ENCODE results near the gene CSTF2. TPM values are rescaled to one million over a fixed set of nuclear protein-coding genes. Genes with fewer than 3 reads are reported as not detected.

CSTF2 gene
- total and polyA plus RNA-seq, 8 donors = 1.6 to 6.0 (median 4.2) TPM

Other genes starting within 250 kb of the CSTF2 start
- gene TNMD, start 235.5 kb upstream of the CSTF2 start, total RNA-seq = under 1 TPM in 1 of 6 donors, not detected in 5; 0.46 TPM
- under 1 TPM in 1 of 2 donors, not detected in 1; 0.61 TPM for gene TNMD, start 235.5 kb upstream of the CSTF2 start, polyA plus RNA-seq
- 10 to 100 TPM in 4 of 6 donors, 1 to 10 TPM in 2; 8.6 to 24.3 (median 12.1) TPM for gene TSPAN6, start 183.6 kb upstream of the CSTF2 start, total RNA-seq
- 10 to 100 TPM; 11.4 to 22.8 TPM for gene TSPAN6, start 183.6 kb upstream of the CSTF2 start, polyA plus RNA-seq
- gene SRPX2, start 176.2 kb upstream of the CSTF2 start, total RNA-seq = 10 to 100 TPM in 1 of 6 donors, 1 to 10 TPM in 4, under 1 TPM in 1; 0.98 to 13.1 (median 3.6) TPM
- 1 to 10 TPM; 2.2 to 2.7 TPM for gene SRPX2, start 176.2 kb upstream of the CSTF2 start, polyA plus RNA-seq
- 10 to 100 TPM in 2 of 6 donors, 1 to 10 TPM in 4; 3.2 to 12.3 (median 7.9) TPM for gene SYTL4, start 88.3 kb upstream of the CSTF2 start, total RNA-seq
- gene SYTL4, start 88.3 kb upstream of the CSTF2 start, polyA plus RNA-seq = 10 to 100 TPM in 1 of 2 donors, 1 to 10 TPM in 1; 4.0 to 23.7 TPM
- gene NOX1, start 54.0 kb downstream of the CSTF2 start, total RNA-seq = under 1 TPM in 1 of 6 donors, not detected in 5; 0.16 TPM
- gene NOX1, start 54.0 kb downstream of the CSTF2 start, polyA plus RNA-seq = not detected
- gene XKRX, start 108.5 kb downstream of the CSTF2 start, total RNA-seq = under 1 TPM in 5 of 6 donors, not detected in 1; 0.05 to 0.16 (median 0.06) TPM
- under 1 TPM in 1 of 2 donors, not detected in 1; 0.35 TPM for gene XKRX, start 108.5 kb downstream of the CSTF2 start, polyA plus RNA-seq
- gene ARL13A, start 149.3 kb downstream of the CSTF2 start, total RNA-seq = not detected
- not detected for gene ARL13A, start 149.3 kb downstream of the CSTF2 start, polyA plus RNA-seq
- 10 to 100 TPM in 1 of 6 donors, 1 to 10 TPM in 5; 6.1 to 11.4 (median 7.5) TPM for gene TRMT2B, start 231.7 kb downstream of the CSTF2 start, total RNA-seq
- 1 to 10 TPM; 7.3 to 7.4 TPM for gene TRMT2B, start 231.7 kb downstream of the CSTF2 start, polyA plus RNA-seq

All from pancreas (tissue), 8 donors.